HG02870 (cell line): ENCODE results near the gene MYCN.
A peak's percentile ranks its signal among the peaks of the same experiment; 100 is the strongest.
"Not testable (repeated sequence)": the region's sequence is repeated elsewhere in the genome, so short reads cannot be mapped to it uniquely, and the experiment has no call there.

Experiments used
- ATAC-seq: cut with Tn5 transposase; IDR thresholded peaks from one replicate; pipeline ENCODE4 v1.9.1; 2021; ENCODE audit warnings: mild to moderate bottlenecking, moderate library complexity; ENCODE audit not compliant: unreplicated experiment

The MYCN gene

DNA sequence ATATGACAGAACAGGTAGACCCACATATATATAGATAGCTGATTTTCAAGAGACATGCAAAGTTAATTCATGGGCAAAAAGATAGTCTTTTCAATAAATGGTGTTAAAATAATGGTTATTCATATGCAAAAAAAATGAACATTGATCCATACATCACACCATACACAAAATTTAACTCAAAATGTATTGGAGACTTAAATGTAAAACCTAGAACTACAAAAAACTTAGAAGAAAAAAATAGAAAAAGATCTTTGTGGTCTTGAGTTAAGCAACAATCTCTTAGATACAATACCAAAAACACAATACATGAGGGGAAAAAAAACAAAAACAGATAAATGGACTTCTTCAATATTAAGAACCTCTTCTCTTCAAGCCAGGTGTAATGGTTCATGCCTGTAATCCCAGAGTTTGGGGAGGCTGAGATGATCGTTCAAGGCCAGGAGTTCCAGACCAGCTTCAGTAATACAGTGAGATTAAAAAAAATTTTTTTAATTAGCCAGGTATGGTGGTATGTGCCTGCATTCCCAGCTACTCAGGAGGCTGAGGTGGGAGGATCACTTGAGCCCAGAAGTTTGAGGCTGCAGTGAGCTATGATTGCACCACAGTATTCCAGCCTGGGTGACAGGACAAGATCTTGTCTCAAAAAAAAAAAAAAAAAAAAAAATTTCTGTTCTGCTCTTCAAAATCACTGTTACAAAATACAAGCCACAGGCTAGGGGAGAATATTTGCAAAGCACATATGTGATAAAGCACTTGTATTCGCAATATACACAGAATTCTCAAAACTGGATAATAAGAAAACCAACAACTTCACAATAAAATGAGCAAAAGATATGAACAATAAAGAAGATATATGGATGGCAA lies 32.7 kb upstream of the MYCN start:
- no peak for ATAC-seq

- no peak for ATAC-seq
Observed at GRCh38 chr2:15908371-15908770, 32.0 kb upstream of the MYCN start.

DNA sequence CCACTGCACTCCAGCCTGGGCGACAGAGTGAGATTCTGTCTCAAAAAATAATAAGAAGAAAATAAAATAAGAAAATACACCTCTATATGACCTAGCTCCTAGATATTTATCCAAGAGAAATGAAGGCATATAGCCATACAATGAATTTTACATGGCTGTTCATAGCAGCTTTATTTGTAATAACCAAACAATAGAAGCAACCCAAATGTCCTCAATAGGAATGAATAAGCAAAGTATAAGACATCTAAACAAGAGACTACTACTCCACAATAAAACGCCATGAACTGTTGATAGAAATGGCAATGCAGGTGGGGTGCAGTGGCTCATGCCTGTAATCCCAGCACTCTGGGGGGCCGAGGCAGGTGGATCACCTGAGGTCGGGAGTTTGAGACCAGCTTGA lies 31.2 kb upstream of the MYCN start:
- no peak for ATAC-seq

- ATAC-seq: no peak
Observed at GRCh38 chr2:15909736-15910135, 30.6 kb upstream of the MYCN start.

- ATAC-seq: not testable (repeated sequence)
Observed at GRCh38 chr2:15911270-15911669, 29.1 kb upstream of the MYCN start.

- no peak for ATAC-seq
Observed at GRCh38 chr2:15911686-15912085, 28.7 kb upstream of the MYCN start.

DNA sequence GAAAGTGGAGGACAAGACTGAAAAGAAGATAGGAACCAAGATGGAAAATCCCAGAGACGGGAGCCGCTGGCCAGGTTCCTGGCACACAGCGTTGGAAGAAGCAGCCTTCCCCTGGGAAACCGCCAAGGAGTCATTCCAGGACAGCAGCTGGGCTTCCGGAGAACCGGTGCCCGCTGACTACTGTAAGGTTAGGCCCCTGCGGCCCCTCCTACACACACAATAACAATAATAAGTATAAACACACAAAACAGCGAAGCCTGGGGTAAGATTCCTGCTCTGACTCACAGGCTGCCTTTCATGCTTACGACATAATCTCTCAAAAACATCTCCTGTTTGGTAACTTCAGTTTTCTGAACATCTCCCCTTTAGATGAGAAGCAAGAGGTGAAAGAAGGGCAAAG lies 28.1 kb upstream of the MYCN start:
- ATAC-seq: no peak

- ATAC-seq: peak; percentile 78
Observed at GRCh38 chr2:15913146-15913545, 27.2 kb upstream of the MYCN start.

DNA sequence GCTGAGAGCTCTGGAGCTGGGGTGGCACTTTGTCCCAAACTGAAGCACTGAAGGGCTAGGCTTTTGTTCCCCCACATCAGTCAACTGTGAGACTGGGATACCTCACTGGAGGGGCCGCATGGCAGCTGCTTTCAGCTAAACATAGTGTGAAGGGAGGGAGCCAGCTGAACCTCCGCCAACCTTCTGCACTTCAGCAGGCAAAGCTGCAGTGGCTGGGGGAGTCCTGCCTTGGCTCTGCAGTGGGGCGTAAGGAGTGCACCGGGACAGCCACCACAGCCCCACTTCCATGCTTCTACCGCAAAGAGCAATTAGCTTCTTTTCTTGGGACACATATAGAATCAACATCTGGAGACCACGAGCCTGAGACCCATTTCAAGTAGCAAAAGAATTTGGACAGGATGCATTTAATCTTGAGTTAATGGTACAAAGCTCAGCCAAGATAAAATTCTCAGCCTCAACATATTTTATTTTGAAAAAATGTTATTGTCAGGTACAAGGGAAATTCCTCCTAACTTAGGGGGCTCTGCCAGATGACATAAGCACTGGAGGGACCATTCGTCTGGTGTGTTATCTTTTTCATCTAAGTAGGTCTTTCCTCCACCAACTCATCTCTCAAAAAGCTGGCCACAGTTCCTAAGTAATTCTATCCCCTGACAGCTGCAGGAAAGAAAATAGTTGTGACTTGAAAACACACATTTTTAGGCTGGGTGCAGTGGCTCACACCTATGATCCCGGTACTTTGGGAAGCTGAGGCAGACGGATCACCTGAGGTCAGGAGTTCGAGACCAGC lies 25.6 kb upstream of the MYCN start:
- ATAC-seq: no peak

DNA sequence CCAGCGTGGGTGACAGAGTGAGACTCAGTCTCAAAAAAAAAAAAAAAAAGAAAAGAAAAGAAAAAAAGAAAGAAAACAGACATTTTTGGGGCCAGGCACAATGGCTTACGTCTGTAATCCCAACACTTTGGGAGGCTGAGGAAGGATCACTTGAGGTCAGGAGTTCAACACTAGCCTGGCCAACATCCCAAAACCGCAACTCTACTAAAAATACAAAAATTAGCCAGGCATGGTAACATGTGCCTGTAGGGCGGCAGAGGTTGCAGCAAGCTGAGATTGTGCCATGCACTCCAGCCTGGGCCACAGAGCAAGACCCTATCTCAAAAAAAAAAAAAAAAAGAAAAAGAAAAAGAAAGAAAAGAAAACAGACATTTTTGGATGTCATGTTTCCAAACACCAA lies 24.8 kb upstream of the MYCN start:
- ATAC-seq: not testable (repeated sequence)

DNA sequence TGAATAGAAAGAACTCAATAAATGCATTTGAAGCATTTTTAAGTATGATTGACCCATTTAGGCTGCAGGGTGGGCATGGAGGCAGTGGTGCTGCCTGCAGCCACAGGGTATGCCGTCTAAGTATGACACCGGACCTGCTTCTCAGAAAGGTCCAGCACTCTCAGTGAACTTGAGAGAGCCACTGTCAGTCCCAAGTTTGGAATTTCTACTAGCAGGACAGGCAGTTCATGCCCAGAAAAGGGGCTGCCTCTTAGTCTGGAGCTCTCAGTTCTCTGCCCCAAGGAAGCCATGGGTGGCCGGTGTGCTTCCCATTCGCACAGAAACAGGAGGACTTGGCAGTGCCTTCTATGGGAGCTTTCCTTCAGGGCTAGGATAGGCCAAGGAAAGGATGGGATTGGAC lies 24.0 kb upstream of the MYCN start:
- no peak for ATAC-seq

GRCh38 chr2:15918761-15919356 lies 21.5 kb upstream of the MYCN start:
- ATAC-seq: no peak

GRCh38 chr2:15919716-15920434 lies 20.5 kb upstream of the MYCN start:
- no peak for ATAC-seq

- no peak for ATAC-seq
Observed at GRCh38 chr2:15920696-15921095, 19.7 kb upstream of the MYCN start.

GRCh38 chr2:15923597-15923996 lies 16.8 kb upstream of the MYCN start:
- ATAC-seq: no peak

GRCh38 chr2:15925819-15926218 lies 14.5 kb upstream of the MYCN start:
- no peak for ATAC-seq

- ATAC-seq: no peak
Observed at GRCh38 chr2:15926252-15926651, 14.1 kb upstream of the MYCN start.

DNA sequence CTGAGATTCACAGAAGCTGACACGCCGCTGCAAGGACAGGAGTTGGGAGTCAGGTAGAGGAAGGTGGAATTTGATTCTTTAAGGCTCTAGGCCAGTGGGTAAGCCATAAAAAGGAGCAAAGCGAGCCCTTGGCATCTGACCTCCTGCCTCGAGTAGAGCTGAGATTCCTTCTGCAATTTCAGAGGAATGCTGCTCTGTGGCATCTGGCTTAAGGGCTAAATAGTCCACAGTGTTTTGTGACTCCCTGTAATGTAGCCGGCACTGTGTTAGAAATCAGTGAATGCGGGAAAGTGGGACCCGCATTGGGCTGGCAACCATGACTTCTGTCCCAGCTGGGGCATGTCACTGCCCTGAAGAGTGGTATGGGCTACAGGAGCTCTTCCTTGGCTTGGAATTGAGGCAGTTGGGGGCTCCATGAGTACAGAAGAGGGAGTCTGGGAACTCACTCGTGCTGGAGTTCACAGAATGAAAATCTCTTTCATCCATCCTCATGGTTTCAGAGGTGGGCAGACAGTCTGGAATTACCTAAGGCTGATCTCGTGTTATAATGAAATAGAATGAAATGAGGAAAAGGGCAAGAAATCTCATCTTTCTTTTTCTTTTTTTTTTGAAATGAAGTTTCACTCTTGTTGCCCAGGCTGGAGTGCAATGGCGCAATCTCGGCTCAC lies 12.7 kb upstream of the MYCN start:
- no peak for ATAC-seq

GRCh38 chr2:15929008-15929407 lies 11.3 kb upstream of the MYCN start:
- not testable (repeated sequence) for ATAC-seq

GRCh38 chr2:15929861-15930260 lies 10.5 kb upstream of the MYCN start:
- no peak for ATAC-seq
